Measurements from ENCODE around the gene FGFR1OP2. TPM values are rescaled to one million over a fixed set of nuclear protein-coding genes. Genes with fewer than 3 reads are reported as not detected.
"Not testable (repeated sequence)": the region's sequence is repeated elsewhere in the genome, so short reads cannot be mapped to it uniquely, and the experiment has no call there.

FGFR1OP2 gene
- total RNA-seq: 33.9 TPM
- long read RNA-seq, transcript FGFR1OP2-202 (6 exons, 2,790 nt): minor isoform, 10 of 52 reads
- long read RNA-seq, transcript FGFR1OP2-201 (7 exons, 2,924 nt): major isoform, 35 of 52 reads
- long read RNA-seq, partial matches to known transcripts: 0 of 52 reads
- long read RNA-seq, other reads (novel, unspliced or antisense): 3 of 52 reads

- peaks cover 86% of the 10 kb centered on the region for H3K4me1 ChIP-seq
- no peaks in the 10 kb centered on the region for H3K9me3 ChIP-seq (replicated peaks)
- TF ChIP-seq CTCF (IDR thresholded peaks at IDR 0.05; ENCODE audit: borderline replicate concordance): no peak
- H3K27me3 ChIP-seq (ENCODE audit: low read depth): no peaks in the 10 kb centered on the region
- DNase-seq: peak; percentile 99
- peaks cover 4% of the 10 kb centered on the region for H3K36me3 ChIP-seq
- intact Hi-C loops (cut with micrococcal nuclease): no loop called here
- peak within 1 kb of the TSS; percentile 93 for H3K4me3 ChIP-seq
- H3K27ac ChIP-seq (replicated peaks): peak within 1 kb of the TSS; percentile 98
Observed at GRCh38 chr12:26937863-26938700, at the start of gene FGFR1OP2, which contains the start of gene INTS13. Gene FGFR1OP2, plus strand, starts transcription at chr12:26938470. Its CDS starts 15,689 bp downstream, at chr12:26954159. Gene INTS13, minus strand, starts transcription at chr12:26937981. Its CDS starts 1,178 bp downstream, at chr12:26936803.

GRCh38 chr12:26890784-26891183, 47.5 kb upstream of the FGFR1OP2 start:
- TF ChIP-seq CTCF (IDR thresholded peaks at IDR 0.05; ENCODE audit: borderline replicate concordance): no peak
- Histone ChIP-seq H3K9me3 (replicated peaks) (no peaks in the 10 kb centered on the region), H3K4me3 (no peak overlapping the region), H3K36me3 (no peaks in the 10 kb centered on the region), H3K27ac (replicated peaks) (no peak overlapping the region), H3K27me3 (ENCODE audit: low read depth) (no peaks in the 10 kb centered on the region), H3K4me1 (no peaks in the 10 kb centered on the region)
- intact Hi-C loops (cut with micrococcal nuclease): no loop called here
- no peak for DNase-seq

- TF ChIP-seq CTCF (IDR thresholded peaks at IDR 0.05; ENCODE audit: borderline replicate concordance): no peak
- no peaks in the 10 kb centered on the region for H3K36me3 ChIP-seq
- no peaks in the 10 kb centered on the region for H3K27me3 ChIP-seq (ENCODE audit: low read depth)
- H3K9me3 ChIP-seq (replicated peaks): no peaks in the 10 kb centered on the region
- H3K4me1 ChIP-seq: no peaks in the 10 kb centered on the region
- no peak overlapping the region for H3K4me3 ChIP-seq
- intact Hi-C loops (cut with micrococcal nuclease): no loop called here
- DNase-seq: no peak
- H3K27ac ChIP-seq (replicated peaks): no peak overlapping the region
Observed at GRCh38 chr12:26891704-26892103, 46.6 kb upstream of the FGFR1OP2 start.

- no peak overlapping the region for H3K27ac ChIP-seq (replicated peaks)
- TF ChIP-seq CTCF (IDR thresholded peaks at IDR 0.05; ENCODE audit: borderline replicate concordance): no peak
- intact Hi-C loops (cut with micrococcal nuclease): no loop called here
- H3K27me3 ChIP-seq (ENCODE audit: low read depth): no peaks in the 10 kb centered on the region
- no peak for DNase-seq
- H3K4me3 ChIP-seq: no peak overlapping the region
- H3K4me1 ChIP-seq: no peaks in the 10 kb centered on the region
- peaks cover 4% of the 10 kb centered on the region for H3K9me3 ChIP-seq (replicated peaks)
- peaks cover 27% of the 10 kb centered on the region for H3K36me3 ChIP-seq
Observed at GRCh38 chr12:26895672-26896071, 42.6 kb upstream of the FGFR1OP2 start.

- intact Hi-C loops (cut with micrococcal nuclease): no loop called here
- Histone ChIP-seq H3K9me3 (replicated peaks) (peaks cover 4% of the 10 kb centered on the region), H3K4me1 (no peaks in the 10 kb centered on the region), H3K36me3 (peaks cover 37% of the 10 kb centered on the region), H3K27ac (replicated peaks) (no peak overlapping the region), H3K27me3 (ENCODE audit: low read depth) (no peaks in the 10 kb centered on the region), H3K4me3 (no peak overlapping the region)
- no peak for TF ChIP-seq CTCF (IDR thresholded peaks at IDR 0.05; ENCODE audit: borderline replicate concordance)
- DNase-seq: no peak
Observed at GRCh38 chr12:26896913-26897312, 41.4 kb upstream of the FGFR1OP2 start.

GRCh38 chr12:26903396-26903795, 34.9 kb upstream of the FGFR1OP2 start:
- H3K36me3 ChIP-seq: peaks cover 68% of the 10 kb centered on the region
- H3K27me3 ChIP-seq (ENCODE audit: low read depth); H3K27ac ChIP-seq (replicated peaks); H3K4me3 ChIP-seq; intact Hi-C loops (cut with micrococcal nuclease); H3K4me1 ChIP-seq; DNase-seq: not testable (repeated sequence)
- peaks cover 11% of the 10 kb centered on the region for H3K9me3 ChIP-seq (replicated peaks)

All from left ventricle myocardium inferior (tissue), 1 donor.